ENCODE data around the gene AR. TPM values are rescaled to one million over a fixed set of nuclear protein-coding genes. Genes with fewer than 3 reads are reported as not detected.

AR gene
- total RNA-seq, 1 donor from 2014 or later: 1.1 TPM

GRCh38 chrX:67585401-67585800 lies 41.6 kb downstream of the AR start:
- Mint-ChIP-seq H3K4me1 (ENCODE audit: low read depth) (no peaks in the 10 kb centered on the region), H3K27ac (no peak overlapping the region), H3K4me3 (ENCODE audit: low read depth) (no peak overlapping the region), H3K27me3 (no peaks in the 10 kb centered on the region), H3K36me3 (ENCODE audit: insufficient read depth) (no peaks in the 10 kb centered on the region), H3K9me3 (ENCODE audit: low read depth) (peaks cover 13% of the 10 kb centered on the region)
- no peak for DNase-seq (ENCODE audit: low spot score, unreplicated experiment)
- no peak for TF ChIP-seq CTCF (IDR thresholded peaks at IDR 0.05; ENCODE audit: unreplicated experiment)

GRCh38 chrX:67587946-67588624 lies 44.3 kb downstream of the AR start:
- no peak for DNase-seq (ENCODE audit: low spot score, unreplicated experiment)
- no peak overlapping the region for H3K27ac Mint-ChIP-seq
- no peak for TF ChIP-seq CTCF (IDR thresholded peaks at IDR 0.05; ENCODE audit: unreplicated experiment)
- H3K4me1 Mint-ChIP-seq (ENCODE audit: low read depth): no peaks in the 10 kb centered on the region
- no peaks in the 10 kb centered on the region for H3K36me3 Mint-ChIP-seq (ENCODE audit: insufficient read depth)
- H3K4me3 Mint-ChIP-seq (ENCODE audit: low read depth): no peak overlapping the region
- peaks cover 10% of the 10 kb centered on the region for H3K9me3 Mint-ChIP-seq (ENCODE audit: low read depth)
- no peaks in the 10 kb centered on the region for H3K27me3 Mint-ChIP-seq

GRCh38 chrX:67596839-67597790 lies 53.3 kb downstream of the AR start:
- TF ChIP-seq CTCF (IDR thresholded peaks at IDR 0.05; ENCODE audit: unreplicated experiment): no peak
- no peak overlapping the region for H3K27ac Mint-ChIP-seq
- H3K4me1 Mint-ChIP-seq (ENCODE audit: low read depth): no peaks in the 10 kb centered on the region
- no peaks in the 10 kb centered on the region for H3K36me3 Mint-ChIP-seq (ENCODE audit: insufficient read depth)
- H3K9me3 Mint-ChIP-seq (ENCODE audit: low read depth): peaks cover 4% of the 10 kb centered on the region
- H3K4me3 Mint-ChIP-seq (ENCODE audit: low read depth): no peak overlapping the region
- no peak for DNase-seq (ENCODE audit: low spot score, unreplicated experiment)
- no peaks in the 10 kb centered on the region for H3K27me3 Mint-ChIP-seq

GRCh38 chrX:67599532-67599931 lies 55.7 kb downstream of the AR start:
- H3K9me3 Mint-ChIP-seq (ENCODE audit: low read depth): peaks cover 10% of the 10 kb centered on the region
- no peaks in the 10 kb centered on the region for H3K4me1 Mint-ChIP-seq (ENCODE audit: low read depth)
- no peaks in the 10 kb centered on the region for H3K27me3 Mint-ChIP-seq
- no peak for DNase-seq (ENCODE audit: low spot score, unreplicated experiment)
- H3K27ac Mint-ChIP-seq: no peak overlapping the region
- no peak overlapping the region for H3K4me3 Mint-ChIP-seq (ENCODE audit: low read depth)
- no peaks in the 10 kb centered on the region for H3K36me3 Mint-ChIP-seq (ENCODE audit: insufficient read depth)
- TF ChIP-seq CTCF (IDR thresholded peaks at IDR 0.05; ENCODE audit: unreplicated experiment): no peak

GRCh38 chrX:67601771-67602170 lies 58.0 kb downstream of the AR start:
- Mint-ChIP-seq H3K9me3 (ENCODE audit: low read depth) (peaks cover 10% of the 10 kb centered on the region), H3K27me3 (no peaks in the 10 kb centered on the region), H3K27ac (no peak overlapping the region), H3K4me1 (ENCODE audit: low read depth) (no peaks in the 10 kb centered on the region), H3K4me3 (ENCODE audit: low read depth) (no peak overlapping the region), H3K36me3 (ENCODE audit: insufficient read depth) (no peaks in the 10 kb centered on the region)
- DNase-seq (ENCODE audit: low spot score, unreplicated experiment): no peak
- TF ChIP-seq CTCF (IDR thresholded peaks at IDR 0.05; ENCODE audit: unreplicated experiment): no peak

All from progenitor cell of endocrine pancreas (in vitro differentiated cells).